ENCODE measurements around the gene USH1C.

DNA sequence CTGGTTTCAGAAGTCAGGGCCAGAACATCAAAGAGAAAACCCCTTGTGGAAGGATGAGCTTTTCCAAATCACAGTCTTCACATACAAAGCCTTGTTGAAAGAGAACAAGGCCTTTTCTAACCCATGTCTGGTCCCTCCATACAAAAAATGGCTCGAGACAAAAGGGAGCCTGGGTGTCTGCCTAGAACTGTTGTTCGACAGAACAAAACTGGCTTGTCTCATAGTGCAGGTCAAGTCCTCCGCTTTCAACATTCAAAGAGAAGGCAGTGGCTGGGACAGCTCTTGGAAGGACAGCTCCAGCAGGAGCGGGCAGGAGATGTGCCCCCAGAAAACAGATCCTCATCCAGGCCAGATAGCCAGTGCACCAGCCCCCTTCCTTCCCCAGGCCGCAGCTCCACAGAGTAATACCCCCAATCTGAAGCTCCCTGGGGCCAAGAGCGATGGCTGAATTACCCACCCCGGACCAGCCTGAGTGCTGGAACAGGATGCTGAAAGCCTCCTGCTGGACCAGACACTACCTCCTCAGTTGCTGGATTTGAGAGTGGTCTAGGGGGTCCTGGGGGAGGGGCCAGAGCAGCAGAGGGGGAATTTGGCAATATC lies 27.6 kb downstream of the USH1C start:
- TF ChIP-seq, protein P1, sequence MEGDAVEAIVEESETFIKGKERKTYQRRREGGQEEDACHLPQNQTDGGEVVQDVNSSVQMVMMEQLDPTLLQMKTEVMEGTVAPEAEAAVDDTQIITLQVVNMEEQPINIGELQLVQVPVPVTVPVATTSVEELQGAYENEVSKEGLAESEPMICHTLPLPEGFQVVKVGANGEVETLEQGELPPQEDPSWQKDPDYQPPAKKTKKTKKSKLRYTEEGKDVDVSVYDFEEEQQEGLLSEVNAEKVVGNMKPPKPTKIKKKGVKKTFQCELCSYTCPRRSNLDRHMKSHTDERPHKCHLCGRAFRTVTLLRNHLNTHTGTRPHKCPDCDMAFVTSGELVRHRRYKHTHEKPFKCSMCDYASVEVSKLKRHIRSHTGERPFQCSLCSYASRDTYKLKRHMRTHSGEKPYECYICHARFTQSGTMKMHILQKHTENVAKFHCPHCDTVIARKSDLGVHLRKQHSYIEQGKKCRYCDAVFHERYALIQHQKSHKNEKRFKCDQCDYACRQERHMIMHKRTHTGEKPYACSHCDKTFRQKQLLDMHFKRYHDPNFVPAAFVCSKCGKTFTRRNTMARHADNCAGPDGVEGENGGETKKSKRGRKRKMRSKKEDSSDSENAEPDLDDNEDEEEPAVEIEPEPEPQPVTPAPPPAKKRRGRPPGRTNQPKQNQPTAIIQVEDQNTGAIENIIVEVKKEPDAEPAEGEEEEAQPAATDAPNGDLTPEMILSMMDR (IDR thresholded peaks at IDR 0.05): no peak
- no peak for TF ChIP-seq POLR2A (IDR thresholded peaks at IDR 0.05)
